Esophagus muscularis mucosa (tissue), 4 donors: ENCODE data around the gene SDHB.

Source experiments
- EP300 ChIP-seq: sonication (generic); formaldehyde crosslinking; IDR thresholded peaks from one replicate; pipeline ENCODE4 v1.6.1; 2017; ENCODE audit warnings: antibody characterized with exemption
- POLR2A ChIP-seq: fragments of 450-650 bp; IDR thresholded peaks from one replicate; pipeline ENCODE4 v1.6.1; 2017; ENCODE audit warnings: antibody characterized with exemption, moderate library complexity, mild to moderate bottlenecking, low read depth
- POLR2AphosphoS5 ChIP-seq, 2 donors: sonication (generic); formaldehyde crosslinking; IDR thresholded peaks; one replicate each; pipeline ENCODE4 v1.6.1; 2017; ENCODE audit warnings: antibody characterized with exemption in 2 of 2
- TF ChIP-seq, protein P1 (sequence below), 3 experiments: fragments of 200-600 bp in 2 of 3; fragments of 450-650 bp in 1 of 3; sonication (generic) in 2 of 3; IDR thresholded peaks; one replicate each; pipeline ENCODE4 v1.5.1; 2017 to 2019; ENCODE audit warnings: antibody characterized with exemption in 3 of 3, mild to moderate bottlenecking in 2 of 3, moderate library complexity in 1 of 3

DNA sequence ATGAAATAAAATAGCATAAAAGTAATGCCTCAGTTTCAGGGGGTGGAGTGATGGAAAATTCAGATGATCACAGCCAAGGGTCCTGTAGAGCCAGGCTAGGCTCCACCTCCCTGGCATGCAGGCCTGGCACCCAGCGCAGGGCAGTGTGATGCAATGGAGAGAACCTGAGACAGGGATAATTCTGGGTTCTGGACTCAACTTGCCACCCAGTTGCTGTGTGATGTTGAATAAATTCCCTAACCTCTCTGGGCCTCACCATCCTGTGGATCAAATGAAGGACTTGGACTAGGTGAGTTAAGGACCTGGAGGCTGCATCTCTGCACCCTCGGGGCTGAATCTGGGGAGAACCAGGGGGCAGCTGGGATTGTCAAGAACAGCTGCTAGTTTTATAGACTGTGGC is 48.4 kb upstream of the SDHB start:
- TF ChIP-seq, protein P1, sequence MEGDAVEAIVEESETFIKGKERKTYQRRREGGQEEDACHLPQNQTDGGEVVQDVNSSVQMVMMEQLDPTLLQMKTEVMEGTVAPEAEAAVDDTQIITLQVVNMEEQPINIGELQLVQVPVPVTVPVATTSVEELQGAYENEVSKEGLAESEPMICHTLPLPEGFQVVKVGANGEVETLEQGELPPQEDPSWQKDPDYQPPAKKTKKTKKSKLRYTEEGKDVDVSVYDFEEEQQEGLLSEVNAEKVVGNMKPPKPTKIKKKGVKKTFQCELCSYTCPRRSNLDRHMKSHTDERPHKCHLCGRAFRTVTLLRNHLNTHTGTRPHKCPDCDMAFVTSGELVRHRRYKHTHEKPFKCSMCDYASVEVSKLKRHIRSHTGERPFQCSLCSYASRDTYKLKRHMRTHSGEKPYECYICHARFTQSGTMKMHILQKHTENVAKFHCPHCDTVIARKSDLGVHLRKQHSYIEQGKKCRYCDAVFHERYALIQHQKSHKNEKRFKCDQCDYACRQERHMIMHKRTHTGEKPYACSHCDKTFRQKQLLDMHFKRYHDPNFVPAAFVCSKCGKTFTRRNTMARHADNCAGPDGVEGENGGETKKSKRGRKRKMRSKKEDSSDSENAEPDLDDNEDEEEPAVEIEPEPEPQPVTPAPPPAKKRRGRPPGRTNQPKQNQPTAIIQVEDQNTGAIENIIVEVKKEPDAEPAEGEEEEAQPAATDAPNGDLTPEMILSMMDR (IDR thresholded peaks at IDR 0.05): no peak
- no peak for TF ChIP-seq POLR2A
- no peak for TF ChIP-seq POLR2AphosphoS5 (IDR thresholded peaks at IDR 0.05)
- TF ChIP-seq EP300: no peak
